ENCODE results near the gene KCNC4. TPM values are rescaled to one million over a fixed set of nuclear protein-coding genes. Genes with fewer than 3 reads are reported as not detected.

The KCNC4 gene
- total and polyA plus RNA-seq, 12 donors: 1.1 to 14.4 (median 9.3) TPM

GRCh38 chr1:110205591-110206155, 4.4 kb upstream of the KCNC4 start:
- Histone ChIP-seq H3K4me1 (replicated peaks in 1 of 2) (peaks cover 0 to 13% of the 10 kb centered on the region in 2 donors), H3K9me3 (replicated peaks in 1 of 3) (no peaks in the 10 kb centered on the region), H3K4me3 (no peak overlapping the region), H3K36me3 (replicated peaks in 1 of 2) (no peaks in the 10 kb centered on the region), H3K27me3 (no peaks in the 10 kb centered on the region), H3K27ac (no peak overlapping the region)
- intact Hi-C loops (cut with DNase I): loop anchor here (2.0 to 10.0 kb wide), 2 partner anchors 107 to 289 kb away; no protein-coding TSS in a partner anchor
- 88 to 97% (median 90%) methylated on average over 6 of the region's 6 CpGs for WGBS, 4 donors
- TF ChIP-seq POLR2A (IDR thresholded peaks at IDR 0.05): no peak
- no peak for TF ChIP-seq CTCF (IDR thresholded peaks at IDR 0.05)
- DNase-seq: no peak

GRCh38 chr1:110206261-110206920, 3.7 kb upstream of the KCNC4 start:
- no peak for TF ChIP-seq CTCF (IDR thresholded peaks at IDR 0.05)
- no peak for TF ChIP-seq POLR2A (IDR thresholded peaks at IDR 0.05)
- no peak for DNase-seq
- 86 to 90% (median 89%) methylated on average over 5 to 11 of the region's 11 CpGs for WGBS, 4 donors

GRCh38 chr1:110207831-110208230, 2.3 kb upstream of the KCNC4 start:
- 18 to 25% (median 24%) methylated on average over 4 to 5 of the region's 5 CpGs for WGBS, 4 donors
- peaks cover 10 to 30% of the 10 kb centered on the region in 2 donors for H3K4me1 ChIP-seq (replicated peaks in 1 of 2)
- no peak overlapping the region for H3K4me3 ChIP-seq
- no peak overlapping the region for H3K27ac ChIP-seq
- TF ChIP-seq CTCF (IDR thresholded peaks at IDR 0.05) (peak; percentile 74 to 94 (median 92)), POLR2A (IDR thresholded peaks at IDR 0.05) (no peak)
- H3K27me3 ChIP-seq: no peaks in the 10 kb centered on the region
- H3K9me3 ChIP-seq (replicated peaks in 1 of 3): no peaks in the 10 kb centered on the region
- intact Hi-C loops (cut with DNase I): loop anchor here (2.0 to 10.0 kb wide), 2 partner anchors 105 to 287 kb away; no protein-coding TSS in a partner anchor
- DNase-seq: peak; percentile 45 to 87 (median 74)
- no peaks in the 10 kb centered on the region for H3K36me3 ChIP-seq (replicated peaks in 1 of 2)

More at GRCh38 chr1:110206261-110206920, 3.7 kb upstream of the KCNC4 start:
- intact Hi-C loops (cut with DNase I): loop anchor here (2.0 to 10.0 kb wide), 2 partner anchors 106 to 288 kb away; no protein-coding TSS in a partner anchor
- no peaks in the 10 kb centered on the region for H3K9me3 ChIP-seq (replicated peaks in 1 of 3)
- no peaks in the 10 kb centered on the region for H3K36me3 ChIP-seq (replicated peaks in 1 of 2)
- H3K4me1 ChIP-seq (replicated peaks in 1 of 2): peaks cover 7 to 18% of the 10 kb centered on the region in 2 donors
- H3K27me3 ChIP-seq: no peaks in the 10 kb centered on the region
- no peak overlapping the region for H3K27ac ChIP-seq
- H3K4me3 ChIP-seq: no peak overlapping the region

- intact Hi-C loops (cut with DNase I): loop anchor here (10.0 kb wide), 1 partner anchor 286 kb away; no protein-coding TSS in a partner anchor
- Histone ChIP-seq H3K27ac (peak overlapping the region in 4 of 5 donors; percentile 58 to 94 (median 85)), H3K27me3 (no peaks in the 10 kb centered on the region), H3K9me3 (replicated peaks in 1 of 3) (no peaks in the 10 kb centered on the region), H3K4me1 (replicated peaks in 1 of 2) (peaks cover 10 to 31% of the 10 kb centered on the region in 2 donors), H3K36me3 (replicated peaks in 1 of 2) (no peaks in the 10 kb centered on the region), H3K4me3 (peak overlapping the region in 3 of 4 donors; percentile 44 to 89 (median 51))
- no peak for TF ChIP-seq POLR2A (IDR thresholded peaks at IDR 0.05)
- TF ChIP-seq CTCF (IDR thresholded peaks at IDR 0.05): no peak
- DNase-seq: no peak
- 35 to 43% (median 40%) methylated on average over 7 of the region's 7 CpGs for WGBS, 4 donors
These were observed 1.0 kb upstream of the KCNC4 start for GRCh38 chr1:110208916-110209645.
